ENCODE results near the gene SNX7.

SNX7 gene

GRCh38 chr1:98737835-98738234 is 76.3 kb downstream of the SNX7 start:
- ATAC-seq (ENCODE audit: insufficient read depth, low read depth): no peak
- Histone ChIP-seq H3K79me2 (ENCODE audit: insufficient read depth, low read length) (no peaks in the 10 kb centered on the region), H3K9me3 (ENCODE audit: insufficient read depth, low read length, severe bottlenecking) (no peaks in the 10 kb centered on the region), H3K36me3 (ENCODE audit: insufficient read depth, low read length) (no peaks in the 10 kb centered on the region), H3K4me3 (ENCODE audit: low read depth in 1 of 2, low read length in 2 of 2) (no peak overlapping the region), H4K20me1 (ENCODE audit: insufficient read depth, low read length) (no peaks in the 10 kb centered on the region), H3K27me3 (ENCODE audit: insufficient read depth, low read length, poor library complexity) (no peaks in the 10 kb centered on the region), H3K27ac (ENCODE audit: low read length) (no peak overlapping the region), H3K4me1 (ENCODE audit: insufficient read depth, low read length) (no peaks in the 10 kb centered on the region), H3K9ac (ENCODE audit: low read depth, low read length) (no peak overlapping the region), H3K4me2 (ENCODE audit: insufficient read depth, low read length) (no peak overlapping the region), H2AFZ (ENCODE audit: low read depth, low read length) (no peak overlapping the region)
- no peak for DNase-seq
- no peak for TF ChIP-seq EZH2 (IDR thresholded peaks at IDR 0.05; ENCODE audit: borderline replicate concordance, low read depth, low read length, severe bottlenecking)
- TF ChIP-seq, protein P1, sequence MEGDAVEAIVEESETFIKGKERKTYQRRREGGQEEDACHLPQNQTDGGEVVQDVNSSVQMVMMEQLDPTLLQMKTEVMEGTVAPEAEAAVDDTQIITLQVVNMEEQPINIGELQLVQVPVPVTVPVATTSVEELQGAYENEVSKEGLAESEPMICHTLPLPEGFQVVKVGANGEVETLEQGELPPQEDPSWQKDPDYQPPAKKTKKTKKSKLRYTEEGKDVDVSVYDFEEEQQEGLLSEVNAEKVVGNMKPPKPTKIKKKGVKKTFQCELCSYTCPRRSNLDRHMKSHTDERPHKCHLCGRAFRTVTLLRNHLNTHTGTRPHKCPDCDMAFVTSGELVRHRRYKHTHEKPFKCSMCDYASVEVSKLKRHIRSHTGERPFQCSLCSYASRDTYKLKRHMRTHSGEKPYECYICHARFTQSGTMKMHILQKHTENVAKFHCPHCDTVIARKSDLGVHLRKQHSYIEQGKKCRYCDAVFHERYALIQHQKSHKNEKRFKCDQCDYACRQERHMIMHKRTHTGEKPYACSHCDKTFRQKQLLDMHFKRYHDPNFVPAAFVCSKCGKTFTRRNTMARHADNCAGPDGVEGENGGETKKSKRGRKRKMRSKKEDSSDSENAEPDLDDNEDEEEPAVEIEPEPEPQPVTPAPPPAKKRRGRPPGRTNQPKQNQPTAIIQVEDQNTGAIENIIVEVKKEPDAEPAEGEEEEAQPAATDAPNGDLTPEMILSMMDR (IDR thresholded peaks at IDR 0.05; ENCODE audit: borderline replicate concordance, extremely low read depth, low read length, poor library complexity, severe bottlenecking): no peak

DNA sequence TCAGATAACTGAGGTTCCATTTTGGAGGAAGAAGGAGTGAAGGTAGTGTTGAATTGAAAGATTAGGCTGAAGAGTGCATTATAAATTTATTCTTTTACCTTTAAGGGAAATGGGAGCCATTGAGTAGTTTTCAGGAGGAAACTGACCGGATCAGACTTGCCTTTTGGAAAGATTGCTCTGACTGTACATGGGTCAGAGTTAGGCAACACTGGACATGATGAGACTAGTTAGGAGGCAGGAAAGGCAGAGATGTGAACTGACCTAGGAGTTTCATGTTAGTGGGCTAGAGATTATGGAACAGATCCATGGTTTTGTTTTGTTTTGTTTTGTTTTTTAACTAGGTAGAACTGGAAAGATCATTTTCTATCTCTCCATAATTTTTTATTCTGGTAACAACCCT is 78.2 kb downstream of the SNX7 start:
- Histone ChIP-seq H3K27ac (ENCODE audit: low read length) (no peak overlapping the region), H3K4me2 (ENCODE audit: insufficient read depth, low read length) (no peak overlapping the region), H3K9me3 (ENCODE audit: insufficient read depth, low read length, severe bottlenecking) (no peaks in the 10 kb centered on the region), H2AFZ (ENCODE audit: low read depth, low read length) (no peak overlapping the region), H3K4me1 (ENCODE audit: insufficient read depth, low read length) (no peaks in the 10 kb centered on the region), H3K9ac (ENCODE audit: low read depth, low read length) (no peak overlapping the region), H3K27me3 (ENCODE audit: insufficient read depth, low read length, poor library complexity) (no peaks in the 10 kb centered on the region), H3K79me2 (ENCODE audit: insufficient read depth, low read length) (no peaks in the 10 kb centered on the region), H3K4me3 (ENCODE audit: low read depth in 1 of 2, low read length in 2 of 2) (no peak overlapping the region), H3K36me3 (ENCODE audit: insufficient read depth, low read length) (no peaks in the 10 kb centered on the region), H4K20me1 (ENCODE audit: insufficient read depth, low read length) (no peaks in the 10 kb centered on the region)
- DNase-seq (no peak), ATAC-seq (ENCODE audit: insufficient read depth, low read depth) (no peak)
- TF ChIP-seq, protein P1 (IDR thresholded peaks at IDR 0.05; ENCODE audit: borderline replicate concordance, extremely low read depth, low read length, poor library complexity, severe bottlenecking): no peak
- no peak for TF ChIP-seq EZH2 (IDR thresholded peaks at IDR 0.05; ENCODE audit: borderline replicate concordance, low read depth, low read length, severe bottlenecking)

DNA sequence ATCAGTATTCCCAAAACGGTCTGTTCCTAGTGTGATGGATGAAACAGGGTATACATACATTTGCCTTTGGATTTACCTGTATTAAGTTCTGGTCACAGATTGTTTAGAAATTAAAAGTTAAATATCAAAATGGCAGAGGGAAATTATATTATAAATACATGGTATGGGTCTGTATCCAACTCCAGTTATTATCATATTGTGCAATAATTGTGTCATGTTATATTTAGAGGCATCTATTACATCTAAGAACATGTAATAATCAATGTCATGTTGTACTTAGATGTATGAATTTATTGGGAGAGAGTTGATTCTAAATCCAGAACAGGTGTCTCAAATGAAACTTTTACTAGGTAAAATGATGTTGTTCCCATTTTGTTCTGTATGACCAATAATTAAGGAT is 79.6 kb downstream of the SNX7 start:
- Histone ChIP-seq H2AFZ (ENCODE audit: low read depth, low read length) (no peak overlapping the region), H3K79me2 (ENCODE audit: insufficient read depth, low read length) (no peaks in the 10 kb centered on the region), H3K4me1 (ENCODE audit: insufficient read depth, low read length) (no peaks in the 10 kb centered on the region), H3K27ac (ENCODE audit: low read length) (no peak overlapping the region), H3K9ac (ENCODE audit: low read depth, low read length) (no peak overlapping the region), H3K36me3 (ENCODE audit: insufficient read depth, low read length) (no peaks in the 10 kb centered on the region), H3K27me3 (ENCODE audit: insufficient read depth, low read length, poor library complexity) (no peaks in the 10 kb centered on the region), H4K20me1 (ENCODE audit: insufficient read depth, low read length) (no peaks in the 10 kb centered on the region), H3K4me3 (ENCODE audit: low read depth in 1 of 2, low read length in 2 of 2) (no peak overlapping the region), H3K9me3 (ENCODE audit: insufficient read depth, low read length, severe bottlenecking) (no peaks in the 10 kb centered on the region), H3K4me2 (ENCODE audit: insufficient read depth, low read length) (no peak overlapping the region)
- DNase-seq (no peak), ATAC-seq (ENCODE audit: insufficient read depth, low read depth) (no peak)
- no peak for TF ChIP-seq EZH2 (IDR thresholded peaks at IDR 0.05; ENCODE audit: borderline replicate concordance, low read depth, low read length, severe bottlenecking)
- TF ChIP-seq, protein P1 (IDR thresholded peaks at IDR 0.05; ENCODE audit: borderline replicate concordance, extremely low read depth, low read length, poor library complexity, severe bottlenecking): no peak
